Stimulated activated CD8-positive, alpha-beta memory T cell treated with anti-CD3 and anti-CD28 coated beads, Interleukin-4, amount 100 ng/mL, for 4 hours (primary cell): Measurements from ENCODE around the gene NTMT1.
"Not testable (repeated sequence)": the region's sequence is repeated elsewhere in the genome, so short reads cannot be mapped to it uniquely, and the experiment has no call there.

Experiments used
- DNase-seq, 2 donors: peaks; one replicate each; pipeline ENCODE4 v3.0.0-alpha.2; 2020; ENCODE audit warnings: low read depth in 2 of 2, low spot score in 1 of 2

Gene NTMT1

GRCh38 chr9:129635099-129636065, 9.4 kb downstream of the NTMT1 start:
- DNase-seq: no peak

DNA sequence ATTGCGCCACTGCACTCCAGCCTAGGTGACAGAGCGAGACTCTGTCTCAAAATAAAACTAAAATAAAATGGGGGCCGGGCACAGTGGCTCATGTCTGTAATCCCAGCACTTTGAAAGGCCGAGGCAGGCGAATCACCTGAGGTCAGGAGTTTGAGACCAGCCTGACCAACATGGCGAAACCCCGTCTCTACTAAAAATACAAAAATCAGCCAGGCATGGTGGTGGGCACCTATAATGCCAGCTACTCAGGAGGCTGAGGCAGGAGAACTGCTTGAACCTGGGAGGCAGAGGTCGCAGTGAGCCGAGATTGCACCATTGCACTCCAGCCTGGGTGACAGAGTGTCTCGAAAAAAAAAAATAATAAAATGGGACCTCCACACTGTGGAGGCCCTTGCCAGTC, 10.4 kb downstream of the NTMT1 start:
- not testable (repeated sequence) for DNase-seq

GRCh38 chr9:129637102-129637501, 11.1 kb downstream of the NTMT1 start:
- DNase-seq: no peak

- DNase-seq: no peak
Observed at GRCh38 chr9:129637673-129638439, 11.9 kb downstream of the NTMT1 start.

DNA sequence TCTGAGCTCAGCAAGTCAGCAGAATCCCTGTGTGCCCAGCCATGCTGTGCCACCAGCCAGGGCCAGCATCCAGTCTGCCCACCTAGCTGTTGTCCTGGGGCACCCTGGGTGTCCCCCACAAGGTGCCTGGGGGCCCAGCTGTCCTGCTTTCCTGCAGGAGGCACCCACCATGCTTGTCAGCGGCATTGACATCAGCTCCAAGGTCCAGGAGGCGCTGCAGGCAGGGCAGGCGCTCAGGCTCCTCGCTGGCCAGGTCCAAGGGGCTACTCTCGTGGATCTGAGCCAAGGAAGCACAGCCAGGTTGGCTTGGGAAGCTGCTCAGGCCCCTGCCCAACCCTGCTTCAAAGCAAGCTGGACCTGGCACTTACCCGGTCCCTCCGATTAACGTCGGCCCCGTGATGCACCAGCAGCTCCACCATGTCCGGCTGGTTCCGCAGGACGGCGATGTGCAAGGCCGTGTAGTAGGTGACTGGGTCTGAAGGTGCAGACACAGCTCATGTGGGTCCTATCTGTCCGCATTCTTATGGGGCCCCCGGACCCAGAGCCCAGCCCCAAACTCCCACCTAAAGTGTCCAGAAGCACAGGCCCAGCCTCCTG, 13.2 kb downstream of the NTMT1 start:
- DNase-seq: no peak

DNA sequence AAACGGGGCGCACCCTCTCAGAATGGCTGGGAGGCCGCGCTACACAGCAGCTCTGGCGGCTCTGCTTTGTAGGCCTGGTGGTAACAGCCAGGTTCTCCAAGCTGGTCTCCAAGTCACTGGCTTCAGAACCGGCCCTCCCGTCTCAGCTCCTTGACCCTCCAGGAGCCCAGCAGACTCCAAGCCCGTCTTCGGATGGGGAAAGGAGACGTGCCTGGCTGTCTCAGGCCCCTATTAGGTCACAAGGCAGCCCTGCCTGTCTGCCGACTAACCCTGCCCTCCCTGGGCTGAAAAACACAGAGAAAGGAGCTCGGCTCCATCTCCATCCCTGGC, 13.8 kb downstream of the NTMT1 start:
- DNase-seq: no peak

DNA sequence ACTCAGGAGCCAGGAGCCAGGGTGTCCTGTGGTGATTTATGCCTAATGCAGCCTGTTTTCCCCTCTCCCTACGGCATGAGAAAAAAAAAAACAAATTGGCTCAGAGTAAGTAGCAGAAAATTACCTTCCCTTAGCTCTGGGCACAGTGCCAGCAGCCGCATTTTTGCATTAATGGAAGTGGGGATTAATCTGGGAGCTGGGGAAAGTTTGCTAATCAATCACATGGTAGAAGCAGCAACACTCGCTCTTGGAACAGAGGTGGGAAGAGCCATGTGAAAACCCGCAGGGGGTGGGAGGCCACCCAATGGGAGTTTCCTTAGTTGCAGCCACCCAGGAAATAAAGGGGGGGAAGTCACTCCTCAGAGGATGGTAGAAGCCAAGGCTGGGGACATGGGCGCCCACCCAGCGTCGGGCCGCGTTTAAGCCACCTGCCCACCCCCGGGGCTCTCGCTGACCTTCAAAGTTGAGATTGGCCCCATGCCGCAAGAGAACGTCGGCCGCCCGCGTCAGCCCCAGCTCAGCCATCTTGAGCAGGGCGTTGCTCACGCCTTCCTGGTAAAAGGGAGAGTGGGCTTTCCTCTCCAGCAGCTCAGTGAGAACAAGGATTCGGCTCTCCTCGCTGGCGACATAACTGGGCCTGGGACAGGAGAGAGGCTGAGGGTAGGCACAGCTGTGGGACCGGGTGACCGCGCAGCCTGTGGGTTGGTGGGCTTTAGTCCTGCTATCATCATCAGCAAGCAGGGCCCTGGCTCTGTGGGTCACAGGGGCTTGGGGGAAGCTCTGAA, 14.3 kb downstream of the NTMT1 start:
- no peak for DNase-seq

DNA sequence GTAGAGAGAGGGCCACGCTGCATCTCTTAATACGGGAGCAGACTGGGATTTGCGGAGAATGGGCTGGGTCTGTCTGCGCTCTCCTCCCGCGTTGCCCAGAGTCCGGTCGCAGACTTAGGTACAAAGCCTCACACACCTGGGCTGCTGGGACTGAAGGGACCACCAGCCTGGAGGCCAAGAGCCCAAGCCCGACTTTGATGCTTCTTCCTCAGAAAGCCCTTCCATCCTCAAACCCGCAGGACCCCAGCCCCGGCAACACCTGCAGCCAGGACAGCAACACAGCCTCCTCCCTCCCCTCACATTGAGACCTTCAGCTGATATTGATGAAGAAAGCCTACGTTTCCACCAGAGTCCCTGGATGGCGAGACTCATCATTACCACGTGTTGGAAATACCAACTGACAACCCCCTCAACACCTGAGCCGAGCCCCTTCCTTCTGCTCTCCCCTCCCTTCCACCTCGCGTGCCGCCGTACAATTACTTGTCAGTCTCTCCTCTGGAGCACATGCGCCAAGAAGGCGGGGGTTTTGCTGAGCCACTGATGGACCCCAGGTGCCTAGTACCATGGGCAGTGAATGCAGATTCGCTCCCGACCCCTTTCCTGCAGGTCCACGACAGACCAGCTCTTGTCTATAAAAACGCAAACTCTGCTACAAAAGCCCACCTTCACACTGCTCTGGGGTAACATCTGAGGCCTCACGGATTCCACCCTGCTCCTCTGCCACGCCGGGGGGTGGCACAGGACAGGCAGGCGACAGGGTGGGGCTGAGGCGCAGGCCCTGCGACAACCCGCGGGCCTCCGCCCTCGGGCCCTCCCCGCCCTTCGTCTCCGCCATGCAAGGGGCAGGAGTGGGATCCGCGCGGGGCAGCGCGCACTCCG, 15.1 kb downstream of the NTMT1 start:
- no peak for DNase-seq

GRCh38 chr9:129641750-129642585, 16.0 kb downstream of the NTMT1 start, which contains the start of gene ASB6:
Gene ASB6, minus strand, starts transcription at chr9:129642151. Its CDS starts 152 bp downstream, at chr9:129641999.
- peak; percentile 84 for DNase-seq

GRCh38 chr9:129643706-129644105, 17.7 kb downstream of the NTMT1 start:
- DNase-seq: no peak

DNA sequence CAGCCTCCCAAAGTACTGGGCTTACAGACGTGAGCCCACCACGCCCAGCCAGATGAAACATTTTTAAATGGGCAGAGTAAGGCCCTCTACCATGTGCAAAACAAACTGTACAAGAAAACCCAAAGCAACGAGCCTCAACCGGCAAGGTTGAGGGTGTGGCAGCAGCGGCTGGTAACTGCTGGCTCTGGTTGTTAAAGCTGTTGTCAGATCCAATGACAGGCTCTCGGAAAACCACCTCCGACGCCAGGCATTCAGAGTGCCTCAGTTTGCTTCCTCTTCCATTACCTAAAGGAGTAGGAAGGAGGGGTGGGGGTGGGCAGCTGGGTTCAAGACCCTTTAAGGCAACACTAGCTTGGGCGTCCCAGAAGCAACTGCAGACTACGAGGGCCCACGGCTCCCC, 18.4 kb downstream of the NTMT1 start:
- no peak for DNase-seq

DNA sequence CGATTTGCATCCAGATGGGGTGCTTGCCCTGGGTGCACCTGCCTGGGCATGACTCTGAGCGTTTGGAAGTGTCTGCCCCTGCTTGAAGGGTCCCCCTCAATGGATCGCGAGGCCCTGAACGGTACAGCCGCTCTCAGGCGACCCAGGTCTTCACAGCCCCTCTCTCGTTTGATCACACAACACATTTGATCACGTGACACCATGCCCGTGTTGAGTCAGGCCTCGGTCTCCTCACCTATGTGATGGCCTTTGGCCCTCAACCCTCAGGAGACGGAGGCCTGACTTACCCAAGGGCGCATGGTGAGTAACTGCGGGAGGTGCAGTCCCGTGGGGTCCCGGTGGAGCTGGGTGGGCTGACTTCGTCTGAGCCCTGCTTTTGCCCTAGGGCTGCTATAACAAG, 18.9 kb downstream of the NTMT1 start:
- DNase-seq: no peak

DNA sequence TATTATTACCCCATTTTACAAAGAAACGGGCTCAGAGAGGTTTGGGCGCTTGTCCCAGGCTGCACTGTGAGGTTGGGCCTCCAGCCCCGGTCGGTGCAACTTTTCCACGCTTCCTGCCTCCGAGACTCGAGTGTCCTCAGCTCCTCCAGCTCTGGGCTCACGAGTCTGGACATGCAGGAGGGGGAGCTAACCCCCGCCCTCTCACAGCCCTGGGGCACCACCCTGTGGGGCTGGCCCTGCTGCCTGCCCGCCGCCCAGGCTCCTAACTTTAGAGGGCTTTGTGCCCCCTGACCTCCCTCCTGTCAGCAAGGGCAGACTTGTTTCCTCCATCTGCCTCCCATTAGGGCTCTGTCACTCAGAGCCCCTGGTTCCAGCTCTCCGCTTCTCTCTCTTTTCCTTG, 20.3 kb downstream of the NTMT1 start:
- DNase-seq: no peak

DNA sequence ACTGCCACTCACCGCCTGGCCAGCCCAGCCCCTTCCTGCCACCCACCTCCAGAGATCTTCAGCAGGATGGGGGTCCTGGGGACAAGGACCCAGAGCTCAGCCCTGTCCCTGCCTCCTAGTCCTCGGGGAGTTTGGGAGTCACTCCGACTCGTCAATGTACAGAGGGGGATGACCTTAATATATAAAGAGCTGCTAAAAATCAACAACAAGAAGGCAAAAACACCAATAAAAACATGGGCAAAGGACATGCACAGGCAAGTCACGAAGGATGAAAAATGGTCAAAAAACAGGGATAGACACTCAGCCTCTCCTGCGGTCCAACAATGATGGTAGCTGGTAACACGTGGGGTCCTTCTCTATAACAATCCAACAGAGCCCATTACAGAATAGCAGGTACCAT, 20.7 kb downstream of the NTMT1 start:
- DNase-seq: no peak

DNA sequence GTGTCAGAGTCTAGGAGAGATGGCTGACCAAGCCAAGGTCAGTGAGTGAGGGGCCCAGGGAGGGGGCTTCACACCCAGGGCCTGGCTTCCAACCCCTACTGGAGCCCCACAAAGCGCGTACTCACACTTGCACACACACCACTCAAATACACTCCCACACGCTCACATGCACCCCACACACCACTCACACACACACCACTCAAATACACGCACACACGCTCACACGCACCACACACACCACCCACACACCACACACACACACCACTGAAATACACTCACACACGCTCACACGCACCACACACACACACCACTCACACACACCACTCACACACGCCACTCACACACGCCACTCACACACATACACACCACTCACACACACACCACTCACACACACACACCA, 21.7 kb downstream of the NTMT1 start:
- no peak for DNase-seq

GRCh38 chr9:129648092-129648763, 22.3 kb downstream of the NTMT1 start:
- DNase-seq: no peak

- DNase-seq: no peak
Observed at GRCh38 chr9:129648764-129649115, 22.8 kb downstream of the NTMT1 start.

DNA sequence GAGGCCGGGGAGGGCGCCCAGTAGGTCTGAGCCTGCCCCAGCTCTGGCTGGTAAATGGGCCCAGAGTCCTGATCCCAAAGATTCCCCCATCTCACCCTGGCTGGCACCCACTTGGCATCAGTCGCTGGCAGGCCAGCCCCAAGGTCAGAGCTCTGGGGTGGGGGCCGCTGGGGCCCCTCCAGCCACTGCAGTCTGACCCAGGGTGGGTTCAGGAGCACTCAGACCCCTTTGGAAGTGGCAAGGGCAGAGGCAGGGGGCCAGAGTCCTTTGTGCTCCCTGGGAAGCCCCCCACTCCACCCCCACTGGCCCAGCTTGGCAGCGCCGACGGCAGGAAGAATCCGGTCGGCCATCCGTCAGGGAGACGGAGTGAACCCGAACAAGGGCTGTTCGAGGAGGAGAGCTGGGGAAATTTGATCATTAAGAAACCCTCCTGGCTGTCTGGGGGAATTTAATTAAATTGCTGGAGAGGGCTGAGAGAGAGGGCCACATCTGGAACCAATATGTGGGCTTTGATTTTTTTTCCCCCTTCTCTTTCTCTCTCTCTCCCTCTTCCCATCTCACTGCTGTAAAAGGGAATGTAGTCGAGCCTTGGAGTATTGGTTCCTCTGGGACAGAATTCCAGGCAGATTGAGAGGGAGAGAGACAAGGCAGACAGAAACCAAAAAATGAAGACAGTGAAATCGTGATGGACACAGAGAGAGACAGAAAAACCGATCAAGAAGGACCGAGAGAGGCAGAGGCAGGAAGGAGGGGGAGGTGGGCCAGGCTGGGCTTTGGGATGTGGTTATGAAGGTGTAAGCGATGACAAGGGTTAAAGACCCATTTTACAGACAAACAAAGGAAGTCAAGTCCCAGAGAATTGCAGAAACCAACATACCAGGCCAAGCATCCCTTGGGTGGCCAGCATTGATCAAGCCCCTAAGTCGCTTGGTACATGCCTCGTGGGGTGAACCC, 24.0 kb downstream of the NTMT1 start:
- DNase-seq: no peak
